Activated effector memory CD4-positive, alpha-beta T cell treated with anti-CD3 and anti-CD28 coated beads, Interleukin-2, amount 50 U/mL, for 16 hours (primary cell): ENCODE results near the gene CLNK.

Experiments used
- DNase-seq: peaks from one replicate; pipeline ENCODE4 v3.0.0-alpha.2; 2020

The CLNK gene

GRCh38 chr4:10684631-10685030 is at the start of gene CLNK:
Gene CLNK, minus strand, starts transcription at chr4:10684768. Its CDS starts 16,899 bp downstream, at chr4:10667869.
- DNase-seq: no peak

DNA sequence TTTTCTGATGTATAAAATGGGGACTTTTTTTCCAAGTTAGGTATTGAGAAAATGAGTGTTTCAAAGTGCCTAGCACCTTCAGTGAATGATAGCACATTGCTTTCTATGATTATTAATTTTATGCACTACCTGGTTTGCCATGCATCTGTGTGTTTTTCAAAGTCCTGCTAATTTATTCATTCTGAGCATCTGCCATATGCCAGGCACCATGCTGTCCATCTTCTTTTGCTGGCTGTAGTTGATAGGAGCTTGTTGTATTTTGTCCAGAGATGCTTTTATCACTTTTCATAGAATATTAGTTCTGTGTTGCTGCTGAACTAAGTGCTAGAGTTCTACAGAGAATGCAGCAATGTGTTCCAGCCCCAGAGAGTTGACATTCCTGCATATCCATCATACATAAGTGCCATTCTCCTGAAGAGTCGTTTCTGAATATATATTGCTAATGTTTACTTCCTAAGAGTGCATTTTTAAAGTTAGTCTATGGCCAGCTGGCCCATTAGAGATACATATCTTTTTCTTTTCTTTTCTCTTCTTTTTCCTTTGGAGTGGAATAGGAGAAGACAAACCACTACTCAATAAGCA is 49.0 kb upstream of the CLNK start:
- DNase-seq: no peak

- no peak for DNase-seq
Measured at GRCh38 chr4:10732914-10733415, 48.4 kb upstream of the CLNK start.

DNA sequence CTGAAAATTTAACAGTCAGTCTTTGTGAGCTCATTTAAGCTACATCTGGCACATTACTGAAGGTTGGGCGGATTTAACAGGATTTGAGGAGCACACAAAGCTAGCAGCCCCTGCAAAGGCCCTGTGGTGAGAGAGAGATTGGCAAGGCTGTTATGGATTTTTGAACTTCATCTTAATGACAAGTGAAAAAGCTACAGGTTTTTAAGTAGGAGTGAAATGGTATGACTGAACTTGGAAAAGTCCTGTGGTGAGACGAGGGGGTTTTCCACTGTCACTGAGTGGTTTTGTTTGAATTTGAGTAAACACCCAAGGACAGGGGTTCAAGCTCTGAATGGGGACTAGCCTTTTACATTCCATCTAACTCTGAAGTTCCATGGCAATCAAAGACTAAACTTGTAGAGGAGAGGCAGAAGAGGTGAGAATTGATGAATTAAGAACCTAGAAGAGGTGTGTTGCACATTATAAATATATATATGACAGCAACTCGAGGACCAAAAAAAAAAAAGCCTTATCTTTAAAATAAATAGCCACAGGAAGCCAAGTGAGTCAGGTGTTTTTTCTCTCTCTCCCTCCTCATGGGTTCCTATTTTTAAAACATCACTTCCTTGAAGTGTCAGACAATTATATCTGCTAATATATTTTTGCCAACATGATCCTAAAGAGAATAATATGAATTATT is 47.8 kb upstream of the CLNK start:
- DNase-seq: no peak

GRCh38 chr4:10731690-10732089 is 47.1 kb upstream of the CLNK start:
- no peak for DNase-seq

GRCh38 chr4:10731162-10731561 is 46.6 kb upstream of the CLNK start:
- no peak for DNase-seq

DNA sequence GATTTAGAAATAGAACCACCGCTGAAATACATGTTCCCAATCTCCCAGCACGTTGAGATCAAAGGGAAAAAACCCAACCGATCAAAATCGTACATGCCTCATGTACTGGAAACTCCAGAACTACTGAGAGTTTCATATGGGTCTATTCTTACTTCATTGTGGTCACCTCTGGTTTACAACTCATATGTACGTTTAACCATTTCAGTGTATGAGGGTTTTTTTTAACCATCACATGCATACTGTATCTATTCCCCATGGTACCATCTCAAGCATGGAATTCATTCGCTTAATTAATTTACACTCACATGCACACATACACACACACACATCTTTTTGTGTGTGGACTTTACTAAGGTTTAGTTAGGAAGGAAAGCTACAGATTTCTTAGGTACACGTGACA is 46.0 kb upstream of the CLNK start:
- no peak for DNase-seq

DNA sequence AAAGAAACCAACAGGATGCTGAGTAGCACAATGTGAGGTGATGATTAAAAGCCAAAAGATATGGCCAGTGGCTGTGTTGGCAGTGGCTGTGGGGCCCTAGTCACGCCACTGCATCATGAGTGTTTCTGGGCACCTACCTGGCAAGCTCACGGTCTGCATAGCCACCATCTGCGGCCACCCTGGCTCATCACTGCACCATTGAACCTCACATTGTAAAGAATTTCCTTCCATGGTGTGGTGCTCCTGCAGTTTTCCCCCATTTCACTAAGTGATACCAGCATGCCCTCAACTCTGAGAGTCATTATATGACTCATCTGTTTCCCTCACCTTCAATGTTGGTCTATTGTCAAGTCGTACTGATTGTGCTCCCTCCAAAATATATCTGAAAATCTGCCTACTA is 45.5 kb upstream of the CLNK start:
- no peak for DNase-seq

GRCh38 chr4:10729366-10729765 is 44.8 kb upstream of the CLNK start:
- DNase-seq: no peak

- DNase-seq: no peak
Measured at GRCh38 chr4:10728016-10728415, 43.4 kb upstream of the CLNK start.

- DNase-seq: no peak
Measured at GRCh38 chr4:10727140-10727880, 42.7 kb upstream of the CLNK start.

DNA sequence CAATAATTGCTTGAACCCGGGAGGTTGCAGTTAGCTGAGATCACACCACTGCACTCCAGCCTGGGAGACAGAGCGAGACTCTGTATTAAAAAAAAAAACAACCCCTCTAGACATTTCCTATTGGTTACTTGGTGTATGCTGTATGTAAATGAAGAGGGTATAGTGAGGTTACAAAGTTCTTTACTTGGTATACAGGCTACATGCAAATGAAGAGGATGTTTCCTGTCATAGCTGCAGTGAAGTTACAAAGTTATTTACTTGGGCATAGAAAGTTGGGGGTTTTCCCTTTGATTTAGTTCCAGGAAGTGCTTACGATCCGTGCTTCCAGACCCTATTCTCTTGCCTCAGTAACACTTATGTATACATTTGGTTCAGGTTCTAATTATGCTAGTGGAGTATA is 38.4 kb upstream of the CLNK start:
- DNase-seq: no peak

DNA sequence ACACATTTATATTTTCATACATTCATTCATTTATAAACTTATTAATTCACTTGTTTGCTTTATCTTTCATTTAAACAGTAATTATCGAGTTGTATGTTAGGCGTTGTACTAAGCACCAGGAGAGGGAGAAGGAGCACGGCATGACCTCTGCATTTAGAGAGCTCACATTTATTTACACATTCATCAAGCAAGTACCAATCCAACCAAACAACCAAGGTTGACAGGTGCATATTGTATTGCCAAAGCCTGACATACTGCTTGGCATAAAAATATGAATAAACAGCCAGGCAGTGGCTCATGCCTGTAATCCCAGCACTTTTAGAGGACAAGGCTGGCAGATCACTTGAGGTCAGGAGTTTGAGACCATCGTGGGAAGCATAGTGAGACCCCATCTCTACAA is 37.0 kb upstream of the CLNK start:
- DNase-seq: no peak

DNA sequence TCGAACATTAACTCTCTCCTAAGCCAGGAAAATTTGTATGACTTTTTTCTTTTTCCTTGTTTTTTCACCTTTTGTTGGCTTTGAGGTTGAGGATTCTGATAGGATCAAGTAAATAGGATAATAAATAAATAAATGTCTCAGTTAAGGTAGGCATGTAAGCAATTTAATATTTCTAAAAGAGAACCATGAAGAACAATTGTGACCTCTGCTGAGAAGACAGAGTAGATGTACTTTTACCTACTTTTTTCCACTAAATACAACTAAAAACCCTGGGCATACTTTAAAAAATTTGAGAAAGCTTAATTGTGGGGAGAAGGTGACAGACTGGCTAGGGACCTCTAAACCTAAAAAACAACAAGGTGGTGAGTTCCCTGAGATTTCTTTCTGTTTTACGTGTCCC is 31.6 kb upstream of the CLNK start:
- DNase-seq: no peak

DNA sequence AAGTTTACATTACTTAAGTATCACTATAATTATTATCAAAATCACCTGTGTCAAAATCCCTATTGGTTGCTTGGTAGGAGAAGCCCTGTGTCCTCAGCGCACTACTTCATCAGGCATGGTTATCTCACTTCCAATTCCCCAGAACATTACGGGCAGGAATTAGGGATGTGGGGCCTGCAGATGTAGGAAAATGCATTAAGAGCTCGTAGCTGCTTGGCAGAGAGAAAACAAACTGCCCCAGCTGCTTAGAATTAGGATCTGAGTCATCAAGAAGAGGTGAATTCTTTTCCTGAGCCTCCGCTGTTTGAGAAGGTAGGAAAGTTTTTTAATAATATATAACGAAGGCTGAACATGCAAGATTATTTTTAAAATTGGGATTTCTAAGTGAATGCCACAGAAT is 31.1 kb upstream of the CLNK start:
- DNase-seq: no peak

- DNase-seq: no peak
Measured at GRCh38 chr4:10715135-10715534, 30.6 kb upstream of the CLNK start.

DNA sequence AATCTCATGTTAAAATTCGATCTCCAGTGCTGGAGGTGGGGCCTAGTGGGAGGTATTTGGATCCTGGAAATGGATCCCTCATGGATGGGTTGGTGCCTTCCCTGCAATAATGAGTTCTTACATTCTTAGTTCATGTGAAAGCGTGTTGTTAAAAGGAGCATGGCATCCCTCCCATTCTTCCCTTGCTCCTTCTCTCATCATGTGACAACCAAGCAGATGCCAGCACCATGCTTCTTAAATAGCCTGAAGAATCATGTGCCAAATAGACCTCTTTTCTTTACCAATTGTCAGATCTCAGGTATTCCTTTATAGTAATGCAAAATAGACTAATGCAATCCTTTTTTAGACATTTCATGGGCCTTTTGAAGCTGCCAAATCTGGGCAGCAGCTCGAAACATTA is 29.0 kb upstream of the CLNK start:
- DNase-seq: no peak

GRCh38 chr4:10706236-10706635 is 21.7 kb upstream of the CLNK start:
- no peak for DNase-seq

DNA sequence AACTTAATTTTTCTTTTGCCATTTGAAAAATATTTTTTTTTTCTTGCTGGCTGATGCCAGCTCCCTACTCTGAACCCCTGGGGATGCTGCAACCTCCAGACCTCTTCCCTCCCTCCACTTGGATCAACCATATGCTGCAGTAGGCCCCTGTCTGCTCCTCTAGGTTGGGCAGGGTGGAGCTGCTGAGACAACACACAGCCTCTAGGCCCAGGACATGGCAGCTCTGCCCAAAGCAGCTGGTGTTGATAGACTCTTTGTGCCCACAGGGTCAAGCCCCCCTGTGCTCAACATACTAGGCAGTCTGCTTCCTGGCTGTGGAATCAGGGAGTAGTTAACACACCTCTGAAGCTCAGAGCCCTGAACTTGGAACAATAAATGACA is 19.9 kb upstream of the CLNK start:
- DNase-seq: no peak

GRCh38 chr4:10703766-10704429 is 19.3 kb upstream of the CLNK start:
- DNase-seq: no peak

DNA sequence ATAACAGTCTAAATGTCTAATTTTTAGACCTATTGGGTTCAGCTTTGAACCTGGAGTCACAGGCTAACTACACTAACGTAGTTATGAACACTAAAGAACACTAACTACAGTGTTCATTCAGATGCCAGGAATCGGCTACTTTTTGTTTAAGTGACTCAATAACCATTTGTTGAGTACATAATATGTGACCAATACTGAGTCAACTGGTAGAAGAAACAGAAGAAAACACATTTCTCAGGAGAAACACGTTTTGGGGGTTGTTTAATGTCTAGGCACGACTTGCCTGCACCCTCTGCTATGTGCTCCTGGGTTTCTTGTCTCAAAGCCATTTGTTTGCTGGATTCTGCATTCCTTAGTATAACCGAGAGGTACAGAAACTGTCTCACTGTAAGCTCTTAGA is 18.6 kb upstream of the CLNK start:
- no peak for DNase-seq

- no peak for DNase-seq
Measured at GRCh38 chr4:10701702-10702460, 17.3 kb upstream of the CLNK start.

- no peak for DNase-seq
Measured at GRCh38 chr4:10701161-10701560, 16.6 kb upstream of the CLNK start.
